ENCODE results near the gene CHRNA3. TPM values are rescaled to one million over a fixed set of nuclear protein-coding genes. Genes with fewer than 3 reads are reported as not detected.

CHRNA3 gene
- total and polyA plus RNA-seq, 8 donors = 0.10 to 0.27 (median 0.20) TPM; not detected in 1

- intact Hi-C loops (cut with DNase I) = no loop called here
- ATAC-seq (no peak), DNase-seq (no peak)
- Histone ChIP-seq H3K4me3 (no peak overlapping the region), H3K9me3 (no peaks in the 10 kb centered on the region), H3K36me3 (no peaks in the 10 kb centered on the region), H3K27me3 (peaks cover 41 to 79% of the 10 kb centered on the region in 2 donors), H3K4me1 (peaks cover 0 to 15% of the 10 kb centered on the region in 2 donors), H3K27ac (no peak overlapping the region)
- TF ChIP-seq, protein P1, sequence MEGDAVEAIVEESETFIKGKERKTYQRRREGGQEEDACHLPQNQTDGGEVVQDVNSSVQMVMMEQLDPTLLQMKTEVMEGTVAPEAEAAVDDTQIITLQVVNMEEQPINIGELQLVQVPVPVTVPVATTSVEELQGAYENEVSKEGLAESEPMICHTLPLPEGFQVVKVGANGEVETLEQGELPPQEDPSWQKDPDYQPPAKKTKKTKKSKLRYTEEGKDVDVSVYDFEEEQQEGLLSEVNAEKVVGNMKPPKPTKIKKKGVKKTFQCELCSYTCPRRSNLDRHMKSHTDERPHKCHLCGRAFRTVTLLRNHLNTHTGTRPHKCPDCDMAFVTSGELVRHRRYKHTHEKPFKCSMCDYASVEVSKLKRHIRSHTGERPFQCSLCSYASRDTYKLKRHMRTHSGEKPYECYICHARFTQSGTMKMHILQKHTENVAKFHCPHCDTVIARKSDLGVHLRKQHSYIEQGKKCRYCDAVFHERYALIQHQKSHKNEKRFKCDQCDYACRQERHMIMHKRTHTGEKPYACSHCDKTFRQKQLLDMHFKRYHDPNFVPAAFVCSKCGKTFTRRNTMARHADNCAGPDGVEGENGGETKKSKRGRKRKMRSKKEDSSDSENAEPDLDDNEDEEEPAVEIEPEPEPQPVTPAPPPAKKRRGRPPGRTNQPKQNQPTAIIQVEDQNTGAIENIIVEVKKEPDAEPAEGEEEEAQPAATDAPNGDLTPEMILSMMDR (IDR thresholded peaks at IDR 0.05) = no peak
These were observed 3.1 kb upstream of the CHRNA3 start for GRCh38 chr15:78623786-78624497.

GRCh38 chr15:78621810-78622402 lies 1.1 kb upstream of the CHRNA3 start:
- no peak for ATAC-seq
- H3K27me3 ChIP-seq = peaks cover 45 to 67% of the 10 kb centered on the region in 2 donors
- no peak for DNase-seq
- no peak overlapping the region for H3K4me3 ChIP-seq
- TF ChIP-seq, protein P1 (IDR thresholded peaks at IDR 0.05) = no peak
- no peak overlapping the region for H3K27ac ChIP-seq
- peaks cover 0 to 15% of the 10 kb centered on the region in 2 donors for H3K4me1 ChIP-seq
- intact Hi-C loops (cut with DNase I) = no loop called here
- no peaks in the 10 kb centered on the region for H3K9me3 ChIP-seq
- no peaks in the 10 kb centered on the region for H3K36me3 ChIP-seq

- Histone ChIP-seq H3K27me3 (peaks cover 45 to 65% of the 10 kb centered on the region in 2 donors), H3K4me3 (no peak overlapping the region), H3K36me3 (no peaks in the 10 kb centered on the region), H3K9me3 (no peaks in the 10 kb centered on the region), H3K27ac (no peak overlapping the region), H3K4me1 (peaks cover 0 to 15% of the 10 kb centered on the region in 2 donors)
- TF ChIP-seq, protein P1 (IDR thresholded peaks at IDR 0.05) = no peak
- DNase-seq (peak in 1 of 4 donors; percentile 7), ATAC-seq (no peak)
- intact Hi-C loops (cut with DNase I) = no loop called here
These were observed 722 bp downstream of the CHRNA3 start for GRCh38 chr15:78620021-78620526.

DNA sequence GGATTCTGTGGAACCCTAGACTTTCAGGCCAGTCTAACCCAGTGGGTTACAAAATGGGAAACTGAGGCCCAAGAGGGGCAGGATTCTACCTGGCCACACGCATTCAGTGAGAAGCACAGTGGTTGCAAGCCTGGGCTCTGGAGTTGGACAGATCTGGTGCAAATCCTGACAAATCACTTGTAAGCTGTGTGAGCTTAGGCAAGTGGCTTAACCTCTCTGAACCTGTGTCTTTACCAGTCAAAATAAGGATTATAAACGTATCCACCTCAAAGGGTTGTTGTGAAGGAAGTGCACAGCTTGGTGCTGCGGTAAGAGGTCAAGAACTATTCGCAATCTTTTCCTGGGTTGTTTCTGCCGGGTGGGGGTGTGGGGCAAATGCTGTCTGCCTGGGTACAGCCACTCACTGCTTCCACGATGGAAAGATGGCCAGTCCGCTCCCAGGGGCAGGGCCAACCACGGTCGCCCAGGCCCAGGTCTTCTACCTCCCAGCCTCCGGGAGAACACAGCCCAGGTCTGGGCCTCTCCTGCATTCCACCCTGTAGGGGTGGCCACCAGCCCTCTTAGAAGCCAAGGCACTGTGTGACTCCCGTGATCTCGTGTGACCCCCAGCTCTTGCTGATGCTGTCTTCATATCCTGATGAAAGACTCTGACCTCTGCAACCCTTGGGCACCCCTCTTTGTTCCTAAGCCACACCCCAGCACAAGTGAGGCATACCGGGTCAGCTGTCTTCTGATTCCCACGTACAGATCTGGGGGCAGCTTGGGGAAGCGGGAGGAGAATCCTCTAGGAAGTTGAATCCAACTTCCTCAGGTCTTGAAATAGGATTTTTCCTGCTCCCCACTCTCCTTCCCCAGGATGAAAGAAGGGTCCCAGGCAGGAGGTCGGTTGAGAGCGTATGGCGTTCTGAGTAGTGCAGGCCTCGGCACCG lies 1.5 kb downstream of the CHRNA3 start:
- Histone ChIP-seq H3K27me3 (peaks cover 45 to 60% of the 10 kb centered on the region in 2 donors), H3K27ac (no peak overlapping the region), H3K9me3 (no peaks in the 10 kb centered on the region), H3K4me3 (no peak overlapping the region), H3K4me1 (peaks cover 0 to 15% of the 10 kb centered on the region in 2 donors), H3K36me3 (no peaks in the 10 kb centered on the region)
- no peak for ATAC-seq
- TF ChIP-seq, protein P1 (IDR thresholded peaks at IDR 0.05) = no peak
- intact Hi-C loops (cut with DNase I) = no loop called here
- DNase-seq = no peak

Data from left lung (tissue), 10 donors.